GM23248 (cell line): ENCODE measurements around the gene ATP2B2. TPM values are rescaled to one million over a fixed set of nuclear protein-coding genes. Genes with fewer than 3 reads are reported as not detected.
A peak's percentile ranks its signal among the peaks of the same experiment; 100 is the strongest.

Experiments used
- DNase-seq: peaks from one replicate; pipeline ENCODE4 v3.0.0-alpha.2; 2015
- H2AFZ ChIP-seq: fragments of 200-600 bp; sonication (generic); 2 replicates; pipeline ENCODE4 v1.6.1; 2016; ENCODE audit warnings: antibody characterized with exemption
- H3F3A ChIP-seq: fragments of 200-600 bp; sonication (generic); 2 replicates; pipeline ENCODE4 v1.6.1; 2016; ENCODE audit warnings: mild to moderate bottlenecking, antibody characterized with exemption, mixed run types; ENCODE audit not compliant: insufficient read depth
- H3K27ac ChIP-seq: fragments of 200-600 bp; sonication (generic); 2 replicates; pipeline ENCODE4 v1.5.1; 2016; ENCODE audit warnings: mild to moderate bottlenecking
- H3K27me3 ChIP-seq: fragments of 200-600 bp; sonication (generic); replicated peaks from 2 replicates; pipeline ENCODE4 v1.6.1; 2016; ENCODE audit warnings: mild to moderate bottlenecking; ENCODE audit not compliant: insufficient read depth
- H3K36me3 ChIP-seq: fragments of 200-600 bp; sonication (generic); 2 replicates; pipeline ENCODE4 v1.6.1; 2016; ENCODE audit warnings: low read depth, mild to moderate bottlenecking
- H3K4me1 ChIP-seq: fragments of 200-600 bp; sonication (generic); 2 replicates; pipeline ENCODE4 v1.6.1; 2016; ENCODE audit warnings: mild to moderate bottlenecking; ENCODE audit not compliant: insufficient read depth
- H3K4me2 ChIP-seq: fragments of 200-600 bp; sonication (generic); one replicate; pipeline ENCODE4 v1.6.1; 2016; ENCODE audit warnings: mild to moderate bottlenecking; ENCODE audit not compliant: unreplicated experiment
- H3K4me3 ChIP-seq: fragments of 200-600 bp; sonication (generic); 2 replicates; pipeline ENCODE4 v1.5.1; 2016; ENCODE audit warnings: mild to moderate bottlenecking
- H3K79me2 ChIP-seq: fragments of 200-600 bp; sonication (generic); 2 replicates; pipeline ENCODE4 v1.6.1; 2016; ENCODE audit warnings: mild to moderate bottlenecking; ENCODE audit not compliant: insufficient read depth
- H3K9ac ChIP-seq: fragments of 200-600 bp; sonication (generic); 2 replicates; pipeline ENCODE4 v1.6.1; 2016; ENCODE audit warnings: mild to moderate bottlenecking
- H3K9me2 ChIP-seq: fragments of 200-600 bp; sonication (generic); 2 replicates; pipeline ENCODE4 v1.6.1; 2016; ENCODE audit warnings: mixed run types, mild to moderate bottlenecking, moderate library complexity; ENCODE audit not compliant: insufficient read depth
- H3K9me3 ChIP-seq: fragments of 200-600 bp; sonication (generic); one replicate; pipeline ENCODE4 v1.6.1; 2017; ENCODE audit warnings: low read depth
- H4K20me1 ChIP-seq: fragments of 200-600 bp; sonication (generic); 2 replicates; pipeline ENCODE4 v1.6.0; 2016; ENCODE audit not compliant: insufficient read depth
- EZH2 ChIP-seq: fragments of 200-600 bp; sonication (generic); IDR thresholded peaks from 2 replicates; pipeline ENCODE4 v1.6.1; 2018; ENCODE audit warnings: antibody characterized with exemption, mild to moderate bottlenecking; ENCODE audit not compliant: insufficient read depth, poor library complexity, severe bottlenecking
- EZH2phosphoT487 ChIP-seq: fragments of 200-600 bp; sonication (generic); IDR thresholded peaks from 2 replicates; pipeline ENCODE4 v1.6.1; 2018; ENCODE audit warnings: antibody characterized with exemption, moderate library complexity, mild to moderate bottlenecking, low read depth; ENCODE audit not compliant: insufficient read depth
- WGBS, 2 experiments: methylation state at CpG; one replicate each; pipeline ENCODE4 v1.1.6; 2015 to 2017; ENCODE audit warnings: low lambda C conversion rate in 2 of 2, low coverage in 1 of 2; ENCODE audit errors: missing lambda C conversion rate in 2 of 2; 5-methylcytosine and 5-hydroxymethylcytosine counted together
- in situ Hi-C: fragments of 300-500 bp; cut with MboI; formaldehyde crosslinking; loops from 2 replicates; pipeline ENCODE4 v1.15.0; 2020
- polyA plus RNA-seq: library from polyadenylated mRNA; unstranded; fragments of >200 nt; fragmentation: Nextera tagmentation; extraction: Ambion mirVana; gene quantifications from 2 replicates; pipeline ENCODE4 v1.2.1, GENCODE V29; 2016
- total RNA-seq: library from RNA; depleted of rRNA; stranded (reverse); fragments of >200 nt; shearing (Covaris generic); gene quantifications from 2 replicates; pipeline ENCODE4 v1.2.3, GENCODE V29; 2014

ATP2B2 gene
- total and polyA plus RNA-seq, 2 experiments from 2014 or later: not detected

DNA sequence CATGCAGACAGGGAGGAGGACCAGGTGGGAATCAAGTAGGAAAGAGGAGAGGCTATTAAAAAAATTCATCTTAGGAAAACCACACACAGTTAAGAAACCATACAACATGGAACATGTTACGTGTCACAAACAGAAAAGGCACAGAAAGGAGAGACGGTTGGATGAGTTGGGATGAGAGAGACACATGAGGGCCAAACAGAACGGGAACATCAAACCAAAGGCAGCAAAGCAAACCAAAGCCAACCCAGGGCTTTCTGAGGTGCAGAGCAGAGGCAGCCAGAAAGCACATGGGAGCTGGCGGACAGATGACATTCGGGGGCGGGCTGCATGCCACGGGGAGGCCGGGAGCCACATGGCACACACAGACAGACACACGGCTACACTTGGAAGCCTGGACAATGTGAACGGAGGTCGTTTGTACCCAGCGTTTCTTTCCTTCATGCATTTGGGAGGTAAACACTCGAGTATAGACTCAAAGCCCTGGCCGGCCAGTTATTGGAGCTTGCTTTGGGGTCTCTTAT is 175.8 kb downstream of the ATP2B2 start:
- H3K27me3 ChIP-seq: peaks cover 72% of the 10 kb centered on the region
- no peak overlapping the region for H3K9ac ChIP-seq

DNA sequence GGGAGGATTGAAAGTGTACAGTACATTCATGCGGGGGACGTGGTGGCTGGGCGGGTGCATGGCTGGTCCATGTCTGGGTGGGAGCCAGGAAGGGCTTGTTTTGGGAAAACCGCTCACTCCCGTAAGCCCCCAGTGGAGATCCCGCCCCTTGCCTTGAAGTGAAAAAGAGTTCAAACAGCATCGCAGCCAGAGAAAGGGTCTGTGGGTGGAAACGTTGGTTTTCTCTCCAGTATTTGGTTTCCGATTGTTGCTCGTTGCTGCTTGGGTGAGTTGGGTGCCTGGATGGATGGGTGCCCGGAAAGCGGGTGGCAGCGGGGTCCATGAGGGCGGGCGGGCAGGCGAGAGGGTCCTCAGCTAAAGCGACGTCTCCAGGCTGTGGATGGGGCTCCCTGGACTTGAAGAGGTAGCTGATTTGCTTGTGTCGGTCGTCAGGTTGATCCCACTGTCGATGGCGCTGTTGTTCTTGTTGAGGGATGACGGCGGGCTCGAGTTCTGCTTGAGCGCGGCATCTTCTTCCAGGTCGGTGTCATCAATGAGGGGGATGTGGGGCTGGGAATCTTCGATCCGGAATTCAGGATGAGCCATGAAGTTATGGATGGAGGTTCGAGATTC is 176.8 kb downstream of the ATP2B2 start:
- no peaks in the 10 kb centered on the region for H3K4me1 ChIP-seq
- no peak overlapping the region for H3K4me3 ChIP-seq
- no peaks in the 10 kb centered on the region for H3K9me2 ChIP-seq
- in situ Hi-C loops: no loop called here
- no peak for DNase-seq
- WGBS, 2 experiments: 35 to 37% methylated on average over 31 of the region's 31 CpGs
- no peaks in the 10 kb centered on the region for H3K79me2 ChIP-seq
- TF ChIP-seq EZH2phosphoT487 (no peak), EZH2 (no peak)
- H2AFZ ChIP-seq: no peak overlapping the region
- H3F3A ChIP-seq: no peaks in the 10 kb centered on the region
- no peaks in the 10 kb centered on the region for H3K9me3 ChIP-seq
- no peaks in the 10 kb centered on the region for H4K20me1 ChIP-seq
- H3K27ac ChIP-seq: no peak overlapping the region
- peaks cover 72% of the 10 kb centered on the region for H3K27me3 ChIP-seq
- H3K9ac ChIP-seq: no peak overlapping the region
- H3K4me2 ChIP-seq: no peak overlapping the region
- no peaks in the 10 kb centered on the region for H3K36me3 ChIP-seq

More for the DNA sequence above, 175.8 kb downstream of the ATP2B2 start:
- H3K9me2 ChIP-seq: no peaks in the 10 kb centered on the region
- no peaks in the 10 kb centered on the region for H3K79me2 ChIP-seq
- H3K9me3 ChIP-seq: no peaks in the 10 kb centered on the region
- no peak overlapping the region for H2AFZ ChIP-seq
- TF ChIP-seq EZH2: peak; percentile 54
- no peak for TF ChIP-seq EZH2phosphoT487
- no peaks in the 10 kb centered on the region for H4K20me1 ChIP-seq
- 10 to 13% methylated on average over 14 of the region's 14 CpGs for WGBS, 2 experiments
- H3K4me1 ChIP-seq: no peaks in the 10 kb centered on the region
- H3K4me3 ChIP-seq: no peak overlapping the region
- no peak overlapping the region for H3K4me2 ChIP-seq
- no peak overlapping the region for H3K27ac ChIP-seq
- no peaks in the 10 kb centered on the region for H3K36me3 ChIP-seq
- no peak for DNase-seq
- H3F3A ChIP-seq: no peaks in the 10 kb centered on the region
- in situ Hi-C loops: no loop called here

DNA sequence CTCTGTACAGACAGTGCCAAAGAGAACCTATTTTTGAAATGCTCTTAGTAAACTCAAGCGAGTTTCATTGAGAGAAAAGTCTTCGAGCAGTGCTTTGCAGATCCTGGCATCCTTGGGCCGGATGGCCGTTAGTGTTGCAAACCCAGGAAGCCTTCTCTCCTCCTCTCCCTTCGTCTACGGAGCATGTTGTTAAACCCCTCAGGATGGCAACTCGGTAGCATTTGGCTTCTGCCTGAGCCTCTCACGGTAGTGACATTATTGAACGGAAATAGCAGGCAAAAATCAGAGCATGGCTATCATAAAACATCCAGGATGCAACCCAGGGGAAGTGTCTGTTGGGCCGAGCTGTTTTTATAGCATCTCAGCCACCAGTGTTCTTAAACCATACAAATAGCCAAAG is 177.8 kb downstream of the ATP2B2 start:
- in situ Hi-C loops: no loop called here
- no peaks in the 10 kb centered on the region for H3F3A ChIP-seq
- no peak overlapping the region for H3K27ac ChIP-seq
- DNase-seq: no peak
- H3K4me3 ChIP-seq: no peak overlapping the region
- H3K36me3 ChIP-seq: no peaks in the 10 kb centered on the region
- WGBS, 2 experiments: 45 to 48% methylated on average over 10 of the region's 10 CpGs
- TF ChIP-seq EZH2: no peak
- no peak for TF ChIP-seq EZH2phosphoT487
- H3K79me2 ChIP-seq: no peaks in the 10 kb centered on the region
- no peak overlapping the region for H2AFZ ChIP-seq
- no peaks in the 10 kb centered on the region for H3K9me2 ChIP-seq
- peaks cover 70% of the 10 kb centered on the region for H3K27me3 ChIP-seq
- no peaks in the 10 kb centered on the region for H3K4me1 ChIP-seq
- H3K4me2 ChIP-seq: no peak overlapping the region
- no peak overlapping the region for H3K9ac ChIP-seq
- no peaks in the 10 kb centered on the region for H4K20me1 ChIP-seq
- H3K9me3 ChIP-seq: no peaks in the 10 kb centered on the region

DNA sequence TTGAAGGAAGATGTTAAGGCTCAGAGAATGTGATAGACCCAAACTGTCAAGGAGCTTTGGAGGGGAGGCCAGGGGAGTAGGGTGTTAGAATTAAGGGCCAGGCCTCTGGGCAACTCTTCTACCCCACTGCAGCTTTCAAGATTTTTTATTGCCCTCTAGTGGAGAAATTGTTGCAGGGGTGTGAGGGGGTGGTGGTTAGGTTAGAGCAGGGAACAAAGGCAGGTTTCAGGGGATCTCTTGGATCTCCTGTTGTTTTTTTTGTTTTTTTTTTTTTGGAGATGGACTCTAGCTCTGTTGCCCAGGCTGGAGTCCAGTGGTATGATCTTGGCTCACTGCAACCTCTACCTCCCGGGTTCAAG is 183.1 kb downstream of the ATP2B2 start:
- Histone ChIP-seq H3K27ac (no peak overlapping the region), H3K27me3 (peaks cover 20% of the 10 kb centered on the region), H3K36me3 (peaks cover 16% of the 10 kb centered on the region; the same call in 1 of the 2 replicates), H3K79me2 (peaks cover 36% of the 10 kb centered on the region), H3K9me2 (no peaks in the 10 kb centered on the region), H3K4me3 (no peak overlapping the region), H4K20me1 (0 out of 2 replicates have a peak, but pooled peaks cover 8% of the 10 kb centered on the region), H3K9me3 (no peaks in the 10 kb centered on the region), H2AFZ (no peak overlapping the region), H3F3A (no peaks in the 10 kb centered on the region; the same call in 1 of the 2 replicates), H3K4me1 (peaks cover 16% of the 10 kb centered on the region), H3K9ac (no peak overlapping the region), H3K4me2 (no peak overlapping the region)
- 92 to 100% methylated on average over 1 of the region's 1 CpG for WGBS, 2 experiments
- in situ Hi-C loops: no loop called here
- TF ChIP-seq EZH2 (no peak), EZH2phosphoT487 (no peak)
- no peak for DNase-seq
